Measurements from ENCODE around the gene DCLK1.

GRCh38 chr13:36072152-36072935 lies 58.8 kb downstream of the DCLK1 start:
- TF ChIP-seq CTCF (IDR thresholded peaks at IDR 0.05): no peak
- TF ChIP-seq POLR2A (IDR thresholded peaks at IDR 0.05): no peak

All from lower leg skin (tissue), 3 donors.